K562 (cell line): Measurements from ENCODE around the gene ALDOB. TPM values are rescaled to one million over a fixed set of nuclear protein-coding genes. Genes with fewer than 3 reads are reported as not detected.

Experiments used
- ATAC-seq: fragments of 200-7000 bp; cut with Tn5 transposase; 3 replicates; pipeline ENCODE4 v1.9.1; 2020; ENCODE audit warnings: moderate library complexity
- BruUV-seq: library from RNA; stranded (reverse); fragments of 400-500 nt; replicated peaks from 2 replicates; lab custom pipeline; 2021; lab: Mats Ljungman, UMichigan
- CTCF ChIA-PET: fragments of 300-600 bp; formaldehyde crosslinking; extraction: SDS; loops from one replicate; lab custom pipeline; 2021; ENCODE audit warnings: low intra/inter-chr PET ratio; lab: Yijun Ruan, JAX
- POLR2A ChIA-PET: fragments of 300-600, 350-650 bp; sonication (Branson Sonifier 250); formaldehyde crosslinking; extraction: SDS; loops from one replicate; lab custom pipeline; 2021; ENCODE audit warnings: antibody characterized with exemption, inconsistent platforms; lab: Yijun Ruan, JAX
- DNase-seq, 4 experiments: peaks; one replicate each; pipeline versions ENCODE4 v3.0.0 to v3.0.0-alpha.2; 2011 to 2018; ENCODE audit warnings: low spot score in 3 of 4, mixed read lengths in 3 of 4; ENCODE audit errors: extremely low read depth in 1 of 4
- FAIRE-seq: peaks from 2 replicates; lab custom pipeline; 2011; peaks lifted over from hg19 to GRCh38; lab: Jason Lieb, UNC
- H2AFZ ChIP-seq: 2 replicates; pipeline ENCODE4 v1.6.0; 2011; ENCODE audit warnings: low read depth, low read length, control low read depth, inconsistent platforms
- H3K27ac ChIP-seq: fragments of 200-600 bp; 3 replicates; pipeline ENCODE4 v1.8.0; 2011; ENCODE audit warnings: low read depth, mild to moderate bottlenecking, control low read depth, inconsistent platforms, low read length, moderate library complexity, mixed read lengths; ENCODE audit errors: extremely low read depth
- H3K27me3 ChIP-seq, 2 experiments: fragments of 300-600 bp in 1 of 2; 2 replicates in 1 of 2; 3 replicates in 1 of 2; pipeline versions ENCODE4 v1.6.0 to v1.8.0; 2011; ENCODE audit warnings: inconsistent platforms in 2 of 2, low read length in 2 of 2, mild to moderate bottlenecking in 1 of 2, mixed read lengths in 1 of 2, moderate library complexity in 1 of 2; ENCODE audit not compliant: control insufficient read depth in 2 of 2, insufficient read depth in 2 of 2
- H3K36me3 ChIP-seq: fragments of 300-600 bp; 3 replicates; pipeline ENCODE4 v1.8.0; 2011; ENCODE audit warnings: mild to moderate bottlenecking, low read length, inconsistent platforms; ENCODE audit not compliant: control insufficient read depth, insufficient read depth
- H3K4me1 ChIP-seq, 2 experiments: fragments of 200-600 bp in 1 of 2; replicated peaks in 1 of 2; 2 replicates in 1 of 2; 3 replicates in 1 of 2; pipeline versions ENCODE4 v1.5.1 to v1.8.0; 2011; ENCODE audit warnings: inconsistent platforms in 2 of 2, low read length in 2 of 2, mild to moderate bottlenecking in 1 of 2, mixed read lengths in 1 of 2, moderate library complexity in 1 of 2; ENCODE audit not compliant: control insufficient read depth in 2 of 2, insufficient read depth in 2 of 2
- H3K4me2 ChIP-seq: 2 replicates; pipeline ENCODE4 v1.6.1; 2011; ENCODE audit warnings: low read length, control low read depth, inconsistent platforms, mixed read lengths; ENCODE audit not compliant: insufficient read depth
- H3K4me3 ChIP-seq: fragments of 200-600 bp; sonication (generic), shearing (Covaris generic); 2 replicates; pipeline ENCODE4 v1.5.1; 2016; ENCODE audit warnings: control low read depth, inconsistent platforms
- H3K79me2 ChIP-seq: fragments of 200-600 bp; 3 replicates; pipeline ENCODE4 v1.8.0; 2011; ENCODE audit warnings: low read length, inconsistent platforms; ENCODE audit not compliant: control insufficient read depth, insufficient read depth
- H3K9ac ChIP-seq, 2 experiments: 2 replicates each; pipeline versions ENCODE4 v1.6.0 to v1.6.1; 2011; ENCODE audit warnings: low read depth in 2 of 2, low read length in 2 of 2, control low read depth in 1 of 2, inconsistent platforms in 1 of 2, mild to moderate bottlenecking in 1 of 2, mixed read lengths in 1 of 2; ENCODE audit not compliant: insufficient read depth in 1 of 2
- H3K9me1 ChIP-seq: one replicate; pipeline ENCODE4 v1.6.0; 2011; ENCODE audit warnings: inconsistent platforms, mild to moderate bottlenecking, low read length, moderate library complexity; ENCODE audit not compliant: control insufficient read depth, insufficient read depth
- H3K9me3 ChIP-seq: replicated peaks from 2 replicates; pipeline ENCODE4 v1.5.1; 2011; ENCODE audit warnings: low read depth, low read length, inconsistent platforms; ENCODE audit not compliant: control insufficient read depth, insufficient read depth
- H4K20me1 ChIP-seq: replicated peaks from 2 replicates; pipeline ENCODE4 v1.6.1; 2011; ENCODE audit warnings: low read length, inconsistent platforms, mixed read lengths; ENCODE audit not compliant: control insufficient read depth, insufficient read depth
- HDAC6 ChIP-seq: IDR thresholded peaks from 2 replicates; pipeline ENCODE4 v1.6.1; 2012; ENCODE audit warnings: low read depth, mild to moderate bottlenecking, control low read depth, inconsistent platforms, low read length, moderate library complexity
- RHOXF2B ChIP-seq: fragments of 250-450 bp; sonication (Bioruptor Pico); conservative IDR thresholded peaks from 2 replicates; pipeline ENCODE4 v1.5.1; 2021
- U2AF2 ChIP-seq: fragments of 200-400 bp; formaldehyde crosslinking; optimal IDR thresholded peaks from 2 replicates; pipeline ENCODE3; 2017; ENCODE audit warnings: low read depth, mild to moderate bottlenecking, low read length
- ZBTB1 ChIP-seq: sonication (generic); formaldehyde crosslinking; IDR thresholded peaks from 2 replicates; pipeline ENCODE4 v1.8.1; 2023; ENCODE audit warnings: missing genetic modification reagents, low read depth, mild to moderate bottlenecking, borderline replicate concordance
- ZBTB8A ChIP-seq: fragments of 450-650 bp; IDR thresholded peaks from 2 replicates; pipeline ENCODE4 v1.6.1; 2018; ENCODE audit warnings: mild to moderate bottlenecking, moderate library complexity; ENCODE audit not compliant: partially characterized antibody
- ZNF586 ChIP-seq: fragments of 450-650 bp; formaldehyde crosslinking; conservative IDR thresholded peaks from 2 replicates; pipeline ENCODE4 v1.4.0; 2020; ENCODE audit warnings: mild to moderate bottlenecking, moderate library complexity
- WGBS: fragments of 100-300 bp; shearing (Covaris generic); methylation state at CpG from one replicate; pipeline ENCODE4 v1.1.6; 2016; ENCODE audit warnings: low coverage, mixed read lengths; ENCODE audit not compliant: insufficient coverage; ENCODE audit errors: missing lambda C conversion rate; 5-methylcytosine and 5-hydroxymethylcytosine counted together
- in situ Hi-C: fragments of 300-500 bp; cut with MboI; formaldehyde crosslinking; loops from 4 replicates; pipeline ENCODE4 v1.15.0; 2018; ENCODE audit warnings: inconsistent platforms, mixed read lengths
- intact Hi-C: fragments of 100-400 bp; cut with micrococcal nuclease; formaldehyde crosslinking; loops from 2 replicates; pipeline ENCODE4 v1.14.2; 2022
- polyA plus RNA-seq, 8 experiments: library from polyadenylated mRNA; depleted of rRNA in 4 of 8; stranded (reverse) in 5 of 8; unstranded in 3 of 8; fragments of >200 nt; fragmentation: Nextera tagmentation in 2 of 8; fragmentation: Illumina TruSeq in 1 of 8; extraction: Ambion mirVana in 2 of 8; extraction: Trizol in 1 of 8; gene quantifications; 2 replicates each; pipeline versions ENCODE4 v1.2.1 to v1.2.3, GENCODE V29; 2011 to 2014; ENCODE audit warnings: inconsistent platforms in 1 of 8, missing spikeins in 1 of 8
- total RNA-seq, 7 experiments: library from RNA; depleted of rRNA in 6 of 7; stranded (reverse); fragments of >200 nt in 6 of 7; fragmentation: Illumina TruSeq in 2 of 7; extraction: Trizol in 2 of 7; gene quantifications; 2 replicates each; pipeline versions ENCODE4 v1.2.1 to v1.2.3, GENCODE V29; 2011 to 2021; ENCODE audit warnings: low replicate concordance in 1 of 7
- TF ChIP-seq, protein P1 (sequence below): fragments of 450-650 bp; IDR thresholded peaks from 2 replicates; pipeline ENCODE4 v1.6.1; 2017; ENCODE audit warnings: antibody characterized with exemption, mild to moderate bottlenecking
- TF ChIP-seq, protein P2 (sequence below): fragments of 250-450 bp; sonication (Bioruptor Pico); IDR thresholded peaks from 2 replicates; pipeline ENCODE4 v1.8.0; 2021; ENCODE audit warnings: moderate library complexity, mild to moderate bottlenecking, inconsistent platforms

The ALDOB gene
- total and polyA plus RNA-seq, 9 of the 15 experiments (the other 6 are each of a cell fraction or from before 2014, with no cell fraction given): 0.80 TPM; not detected in 8

DNA sequence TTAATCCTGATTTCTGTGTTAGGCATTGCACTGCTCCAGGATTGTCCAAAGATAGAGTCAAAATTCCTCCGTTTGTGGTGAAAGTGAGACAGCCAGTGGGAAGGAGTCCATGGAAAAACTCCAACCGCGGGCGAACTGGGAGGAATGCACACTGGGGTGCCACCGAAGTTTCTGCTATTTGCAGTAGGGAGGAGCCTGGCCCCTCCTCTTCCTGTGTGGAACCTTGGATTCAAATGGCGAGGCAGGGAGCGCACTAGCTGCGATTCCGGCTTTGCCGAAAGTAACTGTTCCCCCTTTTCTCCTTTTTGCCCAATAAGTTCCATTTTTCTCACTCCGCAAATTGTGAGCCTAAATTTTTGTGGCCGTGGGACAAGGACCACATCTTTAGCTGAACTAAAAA, 60.0 kb downstream of the ALDOB start:
- Histone ChIP-seq H3K9me3 (no peaks in the 10 kb centered on the region), H3K79me2 (no peaks in the 10 kb centered on the region), H3K9ac (no peak overlapping the region), H3K4me1 (peaks cover 0 to 9% of the 10 kb centered on the region in 2 experiments; a peak in 3 of 5 replicates), H2AFZ (no peak overlapping the region), H4K20me1 (no peaks in the 10 kb centered on the region), H3K27ac (no peak overlapping the region), H3K36me3 (no peaks in the 10 kb centered on the region), H3K27me3 (no peaks in the 10 kb centered on the region), H3K4me2 (no peak overlapping the region), H3K4me3 (no peak overlapping the region), H3K9me1 (no peaks in the 10 kb centered on the region)
- no TSS peak for BruUV-seq
- no peak for DNase-seq
- FAIRE-seq: no peak
- ATAC-seq: no peak
- POLR2A ChIA-PET: no interaction called here
- WGBS: 89% methylated on average over 10 of the region's 12 CpGs
- in situ Hi-C loops: no loop called here
- TF ChIP-seq ZBTB8A: no peak
- TF ChIP-seq RHOXF2B (CRISPR knock-in tag): no peak
- TF ChIP-seq, protein P1, sequence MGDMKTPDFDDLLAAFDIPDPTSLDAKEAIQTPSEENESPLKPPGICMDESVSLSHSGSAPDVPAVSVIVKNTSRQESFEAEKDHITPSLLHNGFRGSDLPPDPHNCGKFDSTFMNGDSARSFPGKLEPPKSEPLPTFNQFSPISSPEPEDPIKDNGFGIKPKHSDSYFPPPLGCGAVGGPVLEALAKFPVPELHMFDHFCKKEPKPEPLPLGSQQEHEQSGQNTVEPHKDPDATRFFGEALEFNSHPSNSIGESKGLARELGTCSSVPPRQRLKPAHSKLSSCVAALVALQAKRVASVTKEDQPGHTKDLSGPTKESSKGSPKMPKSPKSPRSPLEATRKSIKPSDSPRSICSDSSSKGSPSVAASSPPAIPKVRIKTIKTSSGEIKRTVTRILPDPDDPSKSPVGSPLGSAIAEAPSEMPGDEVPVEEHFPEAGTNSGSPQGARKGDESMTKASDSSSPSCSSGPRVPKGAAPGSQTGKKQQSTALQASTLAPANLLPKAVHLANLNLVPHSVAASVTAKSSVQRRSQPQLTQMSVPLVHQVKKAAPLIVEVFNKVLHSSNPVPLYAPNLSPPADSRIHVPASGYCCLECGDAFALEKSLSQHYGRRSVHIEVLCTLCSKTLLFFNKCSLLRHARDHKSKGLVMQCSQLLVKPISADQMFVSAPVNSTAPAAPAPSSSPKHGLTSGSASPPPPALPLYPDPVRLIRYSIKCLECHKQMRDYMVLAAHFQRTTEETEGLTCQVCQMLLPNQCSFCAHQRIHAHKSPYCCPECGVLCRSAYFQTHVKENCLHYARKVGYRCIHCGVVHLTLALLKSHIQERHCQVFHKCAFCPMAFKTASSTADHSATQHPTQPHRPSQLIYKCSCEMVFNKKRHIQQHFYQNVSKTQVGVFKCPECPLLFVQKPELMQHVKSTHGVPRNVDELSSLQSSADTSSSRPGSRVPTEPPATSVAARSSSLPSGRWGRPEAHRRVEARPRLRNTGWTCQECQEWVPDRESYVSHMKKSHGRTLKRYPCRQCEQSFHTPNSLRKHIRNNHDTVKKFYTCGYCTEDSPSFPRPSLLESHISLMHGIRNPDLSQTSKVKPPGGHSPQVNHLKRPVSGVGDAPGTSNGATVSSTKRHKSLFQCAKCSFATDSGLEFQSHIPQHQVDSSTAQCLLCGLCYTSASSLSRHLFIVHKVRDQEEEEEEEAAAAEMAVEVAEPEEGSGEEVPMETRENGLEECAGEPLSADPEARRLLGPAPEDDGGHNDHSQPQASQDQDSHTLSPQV: no peak
- no peak for TF ChIP-seq HDAC6
- no peak for TF ChIP-seq ZBTB1 (CRISPR knock-in tag)
- no peak for TF ChIP-seq ZNF586 (CRISPR knock-in tag)
- TF ChIP-seq, protein P2, sequence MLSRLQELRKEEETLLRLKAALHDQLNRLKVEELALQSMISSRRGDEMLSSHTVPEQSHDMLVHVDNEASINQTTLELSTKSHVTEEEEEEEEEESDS (CRISPR knock-in tag): no peak
- TF ChIP-seq U2AF2: no peak
- CTCF ChIA-PET: no interaction called here
- intact Hi-C loops: no loop called here
